HG03521 (cell line): Measurements from ENCODE around the gene INPP5J.

Source experiments
- ATAC-seq: cut with Tn5 transposase; IDR thresholded peaks from one replicate; pipeline ENCODE4 v1.9.1; 2021; ENCODE audit warnings: mild to moderate bottlenecking, moderate library complexity; ENCODE audit not compliant: unreplicated experiment

Gene INPP5J

DNA sequence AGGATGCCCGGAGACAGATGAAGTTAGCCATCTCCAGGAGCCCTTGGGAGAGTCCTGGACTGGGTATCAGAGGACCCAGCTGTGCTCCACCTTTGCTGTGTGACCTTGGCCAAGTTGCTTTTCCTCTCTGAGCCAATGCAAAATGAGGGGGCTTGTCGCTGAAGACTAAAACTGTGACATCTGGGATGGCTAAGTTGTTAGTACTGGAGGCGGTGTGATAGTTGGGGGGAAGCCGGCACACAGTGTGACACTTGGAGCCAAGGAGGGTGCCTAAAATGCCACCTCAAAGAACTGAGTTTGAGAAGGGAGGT, 481 bp downstream of the INPP5J start:
- ATAC-seq, result no peak

DNA sequence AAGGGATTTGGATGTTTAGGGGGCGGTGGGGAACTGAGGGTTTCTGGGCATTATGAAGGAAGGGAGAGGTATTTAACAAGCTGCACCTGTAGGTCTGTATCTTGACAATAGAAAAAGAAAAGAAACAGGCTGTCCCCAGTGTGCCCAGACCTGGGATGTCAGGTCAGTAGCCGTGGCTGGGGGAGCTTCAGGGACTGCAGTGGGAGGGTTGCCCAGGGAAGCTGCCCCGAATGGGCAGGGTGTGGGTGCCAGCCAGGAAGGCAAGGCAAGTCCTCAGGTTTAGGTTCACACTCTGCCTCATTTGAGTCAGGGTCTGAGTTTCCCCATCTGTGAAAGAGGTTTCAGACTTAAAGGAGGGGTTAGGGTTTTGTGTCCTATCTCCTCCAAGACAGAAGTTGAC, 1.5 kb downstream of the INPP5J start:
- ATAC-seq, result no peak

DNA sequence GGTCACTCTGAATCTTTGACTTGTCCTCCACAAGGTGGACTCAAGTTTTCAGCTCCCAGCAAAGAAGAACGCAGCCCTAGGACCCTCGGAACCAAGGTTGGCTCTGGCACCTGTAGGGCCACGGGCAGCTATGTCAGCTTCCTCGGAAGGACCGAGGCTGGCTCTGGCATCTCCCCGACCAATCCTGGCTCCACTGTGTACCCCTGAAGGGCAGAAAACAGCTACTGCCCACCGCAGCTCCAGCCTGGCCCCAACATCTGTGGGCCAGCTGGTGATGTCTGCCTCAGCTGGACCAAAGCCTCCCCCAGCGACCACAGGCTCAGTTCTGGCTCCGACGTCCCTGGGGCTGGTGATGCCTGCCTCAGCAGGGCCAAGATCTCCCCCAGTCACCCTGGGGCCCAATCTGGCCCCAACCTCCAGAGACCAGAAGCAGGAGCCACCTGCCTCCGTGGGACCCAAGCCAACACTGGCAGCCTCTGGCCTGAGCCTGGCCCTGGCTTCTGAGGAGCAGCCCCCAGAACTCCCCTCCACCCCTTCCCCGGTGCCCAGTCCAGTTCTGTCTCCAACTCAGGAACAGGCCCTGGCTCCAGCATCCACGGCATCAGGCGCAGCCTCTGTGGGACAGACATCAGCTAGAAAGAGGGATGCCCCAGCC, 2.2 kb downstream of the INPP5J start:
- no peak for ATAC-seq

DNA sequence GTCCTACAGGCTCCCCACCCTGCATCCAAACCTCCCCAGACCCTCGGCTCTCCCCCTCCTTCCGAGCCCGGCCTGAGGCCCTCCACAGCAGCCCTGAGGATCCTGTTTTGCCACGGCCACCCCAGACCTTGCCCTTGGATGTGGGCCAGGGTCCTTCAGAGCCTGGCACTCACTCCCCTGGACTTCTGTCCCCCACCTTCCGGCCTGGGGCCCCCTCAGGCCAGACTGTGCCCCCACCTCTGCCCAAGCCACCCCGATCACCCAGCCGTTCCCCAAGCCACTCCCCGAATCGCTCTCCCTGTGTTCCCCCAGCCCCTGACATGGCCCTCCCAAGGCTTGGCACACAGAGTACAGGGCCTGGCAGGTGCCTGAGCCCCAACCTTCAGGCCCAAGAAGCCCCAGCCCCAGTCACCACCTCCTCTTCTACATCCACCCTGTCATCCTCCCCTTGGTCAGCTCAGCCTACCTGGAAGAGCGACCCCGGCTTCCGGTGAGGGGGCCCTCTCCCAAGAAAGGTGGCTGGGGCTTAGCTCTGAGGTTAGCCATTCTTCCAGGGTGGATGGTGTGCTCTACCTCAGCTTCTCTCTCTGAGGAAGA, 2.9 kb downstream of the INPP5J start:
- ATAC-seq, result no peak

DNA sequence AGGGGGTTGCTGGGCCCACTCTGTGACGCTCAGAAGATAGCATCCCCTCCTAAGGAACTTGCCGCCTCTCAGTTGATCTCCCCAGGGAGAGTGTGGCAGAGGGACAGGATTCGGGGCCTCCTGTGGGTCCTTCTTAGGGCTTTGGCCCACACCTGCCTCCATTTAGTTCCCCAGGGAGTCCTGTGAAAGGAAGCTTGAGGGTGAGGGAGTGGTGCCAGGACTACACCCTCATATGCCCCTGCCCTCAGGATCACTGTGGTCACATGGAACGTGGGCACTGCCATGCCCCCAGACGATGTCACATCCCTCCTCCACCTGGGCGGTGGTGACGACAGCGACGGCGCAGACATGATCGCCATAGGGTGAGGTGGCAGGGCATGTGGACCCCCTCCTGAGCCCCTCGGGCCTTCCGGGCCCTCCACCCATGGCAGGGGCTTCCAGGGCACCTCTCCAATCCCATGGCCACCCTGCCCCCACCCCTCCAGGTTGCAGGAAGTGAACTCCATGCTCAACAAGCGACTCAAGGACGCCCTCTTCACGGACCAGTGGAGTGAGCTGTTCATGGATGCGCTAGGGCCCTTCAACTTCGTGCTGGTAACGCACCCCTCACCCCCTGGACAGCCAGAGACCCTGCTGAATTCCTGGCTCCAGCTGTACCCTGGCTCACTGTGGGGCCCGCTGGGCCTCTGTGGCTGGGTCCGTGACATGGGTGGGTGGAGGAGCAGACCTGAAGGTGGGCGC, 3.5 kb downstream of the INPP5J start:
- ATAC-seq, result no peak

DNA sequence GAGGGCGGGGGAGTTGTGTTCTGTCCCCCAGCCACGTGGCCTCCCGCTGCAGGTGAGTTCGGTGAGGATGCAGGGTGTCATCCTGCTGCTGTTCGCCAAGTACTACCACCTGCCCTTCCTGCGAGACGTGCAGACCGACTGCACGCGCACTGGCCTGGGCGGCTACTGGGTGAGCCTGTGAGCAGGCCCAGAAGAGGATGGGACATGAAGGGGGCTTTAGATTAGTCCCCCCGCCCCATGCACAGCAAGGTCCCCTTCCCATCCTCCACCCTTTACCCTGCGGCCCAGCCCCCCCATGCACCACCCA, 4.1 kb downstream of the INPP5J start:
- ATAC-seq, result no peak

DNA sequence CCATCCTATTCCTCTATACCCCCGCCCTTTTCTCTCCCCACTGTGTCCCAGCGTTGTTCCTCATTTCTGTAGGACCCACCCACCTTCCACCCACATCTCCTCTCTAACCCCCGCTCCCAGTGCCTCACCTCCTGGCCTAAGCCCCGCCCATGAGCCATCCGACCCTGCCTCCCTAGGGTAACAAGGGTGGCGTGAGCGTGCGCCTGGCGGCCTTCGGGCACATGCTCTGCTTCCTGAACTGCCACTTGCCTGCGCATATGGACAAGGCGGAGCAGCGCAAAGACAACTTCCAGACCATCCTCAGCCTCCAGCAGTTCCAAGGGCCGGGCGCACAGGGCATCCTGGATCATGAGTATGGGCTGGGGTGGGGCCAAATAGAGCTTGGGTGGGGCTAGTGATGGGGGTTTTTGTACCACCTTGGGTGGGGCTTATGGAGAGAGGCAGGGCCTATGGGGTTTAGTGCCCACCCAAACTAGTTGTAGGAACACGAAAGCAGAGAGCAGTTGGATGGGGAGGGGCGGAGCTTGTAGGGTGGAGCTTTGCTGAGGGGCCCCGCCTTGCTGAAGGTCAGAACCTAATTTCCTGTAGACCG, 4.5 kb downstream of the INPP5J start:
- ATAC-seq, result no peak

DNA sequence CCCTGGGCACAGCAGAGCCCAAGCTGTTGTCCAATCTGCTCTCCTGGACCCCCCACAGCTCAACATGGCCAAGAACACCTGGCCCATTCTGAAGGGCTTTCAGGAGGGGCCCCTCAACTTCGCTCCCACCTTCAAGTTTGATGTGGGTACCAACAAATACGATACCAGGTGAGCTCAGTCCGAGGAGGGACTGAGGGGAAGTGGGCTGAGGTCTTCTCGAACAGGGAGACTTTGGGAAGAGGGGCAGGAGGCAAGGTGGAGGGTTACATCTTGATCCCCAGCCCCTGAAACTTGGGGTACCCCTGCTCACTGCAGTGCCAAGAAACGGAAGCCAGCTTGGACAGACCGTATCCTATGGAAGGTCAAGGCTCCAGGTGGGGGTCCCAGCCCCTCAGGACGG, 5.4 kb downstream of the INPP5J start:
- no peak for ATAC-seq

DNA sequence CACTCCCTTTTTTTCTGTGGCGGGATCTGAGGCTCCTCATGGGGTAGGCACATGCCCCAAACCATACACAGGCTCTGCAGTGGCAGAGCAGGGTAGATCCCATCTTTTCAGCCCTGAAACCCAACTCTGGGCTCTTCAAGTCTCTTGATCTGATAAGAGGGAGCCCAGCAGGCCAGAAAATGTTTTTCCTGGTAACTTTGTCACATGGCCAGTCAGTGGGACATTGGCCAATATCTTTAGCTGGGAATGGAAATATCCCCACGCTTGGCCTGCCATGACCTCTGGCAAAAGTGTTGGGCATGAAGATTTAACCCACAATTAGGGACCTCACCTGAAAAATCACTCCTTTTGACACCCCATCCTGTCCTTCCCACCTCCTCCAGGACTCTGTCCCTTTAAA, 8.1 kb downstream of the INPP5J start:
- ATAC-seq, result no peak

DNA sequence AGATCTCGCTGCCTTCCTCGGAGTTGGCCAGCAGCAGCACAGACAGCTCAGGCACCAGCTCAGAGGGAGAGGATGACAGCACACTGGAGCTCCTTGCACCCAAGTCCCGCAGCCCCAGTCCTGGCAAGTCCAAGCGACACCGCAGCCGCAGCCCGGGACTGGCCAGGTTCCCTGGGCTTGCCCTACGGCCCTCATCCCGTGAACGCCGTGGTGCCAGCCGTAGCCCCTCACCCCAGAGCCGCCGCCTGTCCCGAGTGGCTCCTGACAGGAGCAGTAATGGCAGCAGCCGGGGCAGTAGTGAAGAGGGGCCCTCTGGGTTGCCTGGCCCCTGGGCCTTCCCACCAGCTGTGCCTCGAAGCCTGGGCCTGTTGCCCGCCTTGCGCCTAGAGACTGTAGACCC, 11.1 kb downstream of the INPP5J start:
- no peak for ATAC-seq

DNA sequence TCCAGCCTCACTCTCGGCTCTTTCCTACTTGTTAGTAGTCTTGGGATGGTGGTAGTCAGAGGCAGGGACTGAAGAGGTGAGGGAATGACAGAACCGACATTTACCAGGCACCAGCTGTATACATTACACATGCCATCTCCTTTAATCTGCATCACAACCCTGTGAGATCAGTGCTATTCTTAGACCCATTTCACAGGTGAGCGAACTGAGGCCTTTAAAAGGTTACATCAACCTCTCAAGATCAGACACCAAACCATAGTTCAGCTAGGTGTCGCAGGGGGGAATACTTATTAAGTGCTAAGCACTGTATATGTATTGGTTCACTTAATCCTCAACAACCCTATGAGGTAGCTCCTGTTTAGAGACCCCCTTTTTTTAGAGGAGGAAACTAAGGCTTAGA, 11.9 kb downstream of the INPP5J start:
- ATAC-seq, result no peak

DNA sequence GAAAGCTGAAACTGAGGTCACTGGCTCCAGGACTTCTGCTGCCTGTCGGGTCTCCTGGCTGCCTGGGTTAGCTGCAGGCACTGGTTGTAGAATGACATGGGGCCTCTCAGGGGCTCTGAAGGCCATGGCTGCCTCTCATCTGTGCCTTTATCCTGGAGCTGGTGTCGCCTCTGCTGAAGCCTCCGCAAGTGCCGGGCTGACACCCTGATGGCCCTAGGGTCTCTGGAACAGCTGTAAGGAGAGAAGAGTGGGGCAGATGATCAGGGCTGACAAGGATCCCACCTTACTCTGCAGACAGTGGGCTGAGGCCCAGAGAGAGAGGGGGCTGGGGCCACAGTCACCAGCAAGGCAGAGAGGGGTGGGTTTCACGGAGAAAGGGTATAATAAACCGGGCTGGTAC, 12.9 kb downstream of the INPP5J start:
- ATAC-seq, result no peak

DNA sequence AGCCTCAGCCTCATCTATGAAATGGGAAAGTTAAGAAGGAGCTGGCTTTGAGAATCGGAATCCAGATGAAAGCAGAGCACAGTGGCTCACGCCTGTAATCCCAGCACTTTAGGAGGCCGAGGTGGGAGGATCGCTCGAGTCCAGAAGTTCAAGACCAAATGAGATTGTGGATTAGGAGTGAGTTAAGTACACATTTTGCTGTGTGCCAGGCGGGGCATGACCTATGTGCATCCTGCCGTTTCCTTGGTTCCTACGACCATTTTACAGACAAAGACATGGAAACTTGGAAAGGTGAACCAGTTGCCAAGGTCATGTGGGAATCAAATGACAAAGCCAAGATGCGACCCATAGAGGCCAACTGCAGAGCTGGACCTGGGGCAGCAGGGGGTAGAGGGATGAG, 13.4 kb downstream of the INPP5J start:
- no peak for ATAC-seq

DNA sequence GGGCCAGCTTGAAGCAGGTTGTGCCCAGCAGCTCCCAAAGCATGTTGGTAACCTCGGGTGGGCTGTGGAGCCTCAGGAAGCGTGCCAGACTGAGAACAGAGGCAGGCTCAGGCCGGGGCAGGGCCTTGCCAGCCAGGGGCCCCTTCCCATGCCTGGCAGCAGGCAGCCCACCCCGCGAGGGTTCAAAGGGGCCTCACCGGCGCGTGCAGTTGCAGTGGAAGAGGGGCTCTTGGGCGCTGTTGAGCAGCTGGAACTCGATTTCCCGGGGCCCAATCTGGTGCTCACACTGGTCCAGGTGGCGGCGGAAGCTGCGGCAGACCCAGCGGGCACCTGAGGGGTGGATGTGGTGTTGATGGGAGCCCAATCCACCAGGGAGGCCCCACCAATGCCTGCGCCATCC, 13.9 kb downstream of the INPP5J start:
- ATAC-seq, result no peak

DNA sequence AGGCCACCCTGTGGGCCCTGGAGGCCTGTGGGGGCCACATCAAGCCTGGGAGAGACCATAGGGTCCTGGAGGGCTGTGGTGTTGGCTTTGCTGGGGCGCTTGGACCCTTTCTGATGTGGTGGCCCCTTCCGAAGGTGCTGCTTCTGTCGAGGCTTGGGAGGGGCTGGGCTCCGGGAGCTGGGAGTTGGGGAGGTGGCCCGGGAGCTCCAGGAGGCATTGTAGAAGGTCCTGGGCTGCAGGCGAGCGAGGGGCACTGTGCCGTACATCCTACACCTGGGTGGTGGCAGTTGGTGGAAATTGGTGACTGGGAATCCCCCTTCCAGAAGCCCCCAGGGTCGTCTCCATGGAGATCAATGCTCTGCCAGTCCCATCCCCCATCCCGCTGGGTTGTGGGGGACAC, 15.0 kb downstream of the INPP5J start:
- ATAC-seq, result no peak

DNA sequence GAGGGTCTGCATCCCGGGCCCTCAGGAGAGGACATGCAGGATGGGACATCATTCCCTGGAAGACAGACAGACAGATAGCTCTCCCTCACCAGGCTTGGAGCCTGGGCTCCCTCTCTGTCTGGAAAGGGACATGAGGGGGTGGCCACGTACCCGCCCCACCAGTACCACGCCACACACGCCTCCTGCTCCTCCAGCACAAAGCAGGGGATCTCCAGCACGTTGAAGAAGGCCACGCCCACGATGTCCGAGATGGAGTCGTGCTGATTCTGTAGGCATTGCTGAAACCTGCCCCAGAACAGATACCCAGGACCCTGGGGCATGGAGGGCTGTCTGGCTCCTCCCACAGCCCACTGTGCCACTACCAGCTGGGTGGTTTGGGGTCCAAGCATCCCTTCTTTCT, 15.4 kb downstream of the INPP5J start:
- ATAC-seq, result no peak

DNA sequence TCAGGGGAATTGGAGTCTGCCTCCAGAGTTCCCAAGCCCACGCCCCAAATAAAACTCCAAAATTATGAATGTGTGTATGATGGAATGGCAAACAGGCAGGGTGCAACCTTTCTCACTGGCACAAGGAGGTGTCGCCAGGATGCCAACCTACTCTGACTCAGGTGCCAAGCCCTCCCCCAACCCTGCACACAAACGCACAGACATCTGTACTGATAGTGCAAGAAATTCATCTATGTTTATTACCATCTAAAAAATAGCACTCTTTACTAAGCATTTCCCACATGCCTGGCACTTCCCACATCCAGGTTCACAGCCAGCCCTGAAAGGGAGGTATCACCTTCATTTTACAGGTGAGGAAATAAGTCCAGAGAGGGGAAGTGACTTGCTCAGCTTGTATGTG, 16.3 kb downstream of the INPP5J start:
- no peak for ATAC-seq

DNA sequence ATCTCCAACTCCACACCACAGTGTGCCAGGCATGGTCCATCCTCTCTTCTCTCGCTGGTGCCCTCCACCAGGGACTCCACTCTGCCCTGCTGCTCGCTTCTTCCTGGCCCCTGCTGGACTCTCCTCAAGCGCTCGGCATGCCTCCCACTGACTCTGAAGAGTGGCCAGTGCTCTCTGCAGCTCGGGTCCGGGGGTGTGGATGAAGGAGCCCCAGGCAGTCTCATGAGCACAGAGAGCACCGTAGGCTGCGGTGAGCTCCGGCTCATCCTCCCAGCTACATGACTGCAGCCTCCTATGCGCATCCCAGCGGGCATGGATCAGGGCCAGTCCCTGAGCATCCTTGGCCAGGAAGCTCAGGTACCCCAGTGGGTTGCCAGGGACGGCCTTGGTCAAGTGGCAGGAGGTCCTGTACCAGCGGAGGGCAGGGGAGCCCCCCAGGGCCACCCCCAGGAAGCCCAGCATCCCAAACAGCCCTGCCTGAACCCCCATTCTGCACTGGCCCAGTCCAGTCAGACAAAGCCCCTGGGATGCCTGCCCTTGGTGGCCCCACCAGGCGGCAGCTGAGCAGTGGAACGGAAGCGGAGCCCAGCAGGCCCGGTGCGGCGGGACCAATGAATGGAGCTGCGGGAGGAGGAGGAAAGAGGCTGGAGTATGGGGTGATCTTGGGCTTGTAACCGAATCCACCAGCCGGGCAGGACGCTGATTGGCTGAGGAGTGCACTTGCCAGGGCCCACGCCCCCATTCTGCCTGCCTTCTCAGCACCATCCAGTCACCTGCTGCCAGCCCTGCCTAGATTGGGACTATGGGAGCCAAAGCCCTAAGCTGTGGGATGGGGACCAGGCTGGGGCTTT, 17.3 kb downstream of the INPP5J start, which contains the start of gene PLA2G3:
PLA2G3 (minus strand) TSS at position 643 of the 851 bp plus-strand sequence; CDS start at position 489, 154 bp downstream.
- ATAC-seq, result no peak

DNA sequence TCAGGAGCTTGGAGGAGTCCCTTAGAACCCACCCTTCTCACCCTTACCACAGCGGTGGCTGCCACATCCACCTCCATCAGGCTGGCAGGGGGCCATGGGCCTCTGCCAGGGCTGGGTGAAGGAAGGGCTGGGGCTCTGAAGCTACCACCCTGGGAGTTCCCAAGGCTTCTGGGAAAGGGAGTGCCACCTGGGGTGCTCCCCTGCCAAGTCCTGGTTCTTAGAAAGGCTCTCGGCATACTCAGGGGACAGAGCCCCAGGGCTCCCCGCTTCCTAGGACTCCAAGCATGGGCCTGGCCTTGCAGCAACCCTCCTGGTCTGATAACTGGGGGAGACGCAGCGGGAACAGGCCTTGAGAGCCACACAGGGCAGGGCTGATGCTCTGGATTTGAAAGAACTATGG, 18.0 kb downstream of the INPP5J start:
- ATAC-seq, result no peak

DNA sequence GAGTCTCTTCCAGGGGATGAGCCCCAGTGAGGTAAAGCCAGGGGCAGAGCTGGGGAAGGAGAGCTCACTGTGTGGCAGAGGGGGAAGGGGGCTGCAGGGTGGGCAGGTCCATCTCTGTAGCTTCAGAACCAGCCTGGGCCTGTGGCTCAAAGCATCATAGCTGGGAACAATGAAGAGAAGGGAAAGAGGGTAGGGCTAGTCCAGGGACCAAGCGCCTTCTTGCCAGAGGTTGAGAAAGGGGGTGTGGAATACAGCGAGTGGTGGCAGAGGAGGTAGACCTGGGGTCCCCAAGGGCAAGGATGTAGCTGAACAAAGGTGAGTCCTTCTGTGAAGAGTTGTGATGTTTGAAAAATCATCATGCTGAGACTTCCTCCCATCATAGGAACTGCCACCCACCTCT, 18.8 kb downstream of the INPP5J start:
- no peak for ATAC-seq

DNA sequence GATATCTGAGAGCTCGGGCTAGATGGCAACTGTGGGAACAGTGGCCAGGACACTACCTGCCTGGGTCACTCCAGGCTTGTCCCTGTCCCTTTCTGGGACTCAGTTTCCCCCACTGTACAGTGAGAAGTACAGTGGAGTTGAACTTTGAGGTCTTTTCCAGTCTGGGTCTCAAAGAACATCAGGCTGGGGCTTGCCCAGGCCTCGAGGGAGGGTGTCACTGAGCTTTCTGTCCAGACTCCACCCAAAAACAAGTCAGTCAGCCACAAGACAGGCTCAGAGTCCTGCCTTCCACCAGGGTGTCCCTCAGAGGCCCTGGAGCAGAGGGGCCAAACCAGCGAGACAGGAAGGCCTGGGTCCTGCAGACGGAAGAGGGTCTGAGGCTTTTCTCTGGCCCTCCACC, 19.5 kb downstream of the INPP5J start:
- no peak for ATAC-seq
